ENCODE measurements around the gene STRC. TPM values are rescaled to one million over a fixed set of nuclear protein-coding genes. Genes with fewer than 3 reads are reported as not detected.
"Not testable (repeated sequence)": the region's sequence is repeated elsewhere in the genome, so short reads cannot be mapped to it uniquely, and the experiment has no call there.

The STRC gene
- total and polyA plus RNA-seq, 2 donors (not counting 3 experiments of a cell fraction or from before 2014, with no cell fraction given): 0.10 TPM; not detected in 1

- H4K20me1 ChIP-seq (replicated peaks; ENCODE audit: control insufficient read depth, extremely low read depth, insufficient read depth, low read length); H3K9me1 ChIP-seq (replicated peaks; ENCODE audit: control insufficient read depth, extremely low read depth, insufficient read depth, low read length); BruUV-seq (replicated peaks); DNase-seq (ENCODE audit: low read depth, low spot score); H3K79me2 ChIP-seq (ENCODE audit: control insufficient read depth, insufficient read depth, low read length); H3K4me2 ChIP-seq (ENCODE audit: insufficient read depth, low read length); H3K27me3 ChIP-seq (ENCODE audit: control insufficient read depth in 2 of 2, insufficient read depth in 2 of 2, low read length in 2 of 2); H3K4me1 ChIP-seq (ENCODE audit: control insufficient read depth, extremely low read depth, insufficient read depth, low read length); H3K27ac ChIP-seq (ENCODE audit: insufficient read depth, low read depth, low read length); FAIRE-seq; POLR2A ChIA-PET; intact Hi-C loops (cut with micrococcal nuclease); H3K9ac ChIP-seq (replicated peaks; ENCODE audit: extremely low read depth, insufficient read depth, low read length); H2AFZ ChIP-seq (ENCODE audit: low read depth, low read length); H3K36me3 ChIP-seq (ENCODE audit: control insufficient read depth in 2 of 2, extremely low read depth in 1 of 2, insufficient read depth in 2 of 2, low read length in 2 of 2); H3K4me3 ChIP-seq (replicated peaks in 1 of 3; ENCODE audit: insufficient read depth in 1 of 3, low read depth in 1 of 3, low read length in 3 of 3); dilution Hi-C loops (cut with MboI; ENCODE audit: extremely low pct_ligation_motif_present, low sequenced_read_pairs); H3K9me3 ChIP-seq (replicated peaks; ENCODE audit: control insufficient read depth, insufficient read depth, low read length); CTCF ChIA-PET: not testable (repeated sequence)
Observed at GRCh38 chr15:43566615-43567014, 52.0 kb downstream of the STRC start.

- BruUV-seq (replicated peaks); H3K9me3 ChIP-seq (replicated peaks; ENCODE audit: control insufficient read depth, insufficient read depth, low read length); POLR2A ChIA-PET; H3K4me1 ChIP-seq (ENCODE audit: control insufficient read depth, extremely low read depth, insufficient read depth, low read length); H3K27me3 ChIP-seq (ENCODE audit: control insufficient read depth in 2 of 2, insufficient read depth in 2 of 2, low read length in 2 of 2); intact Hi-C loops (cut with micrococcal nuclease); H3K9ac ChIP-seq (replicated peaks; ENCODE audit: extremely low read depth, insufficient read depth, low read length); FAIRE-seq; H3K4me3 ChIP-seq (replicated peaks in 1 of 3; ENCODE audit: insufficient read depth in 1 of 3, low read depth in 1 of 3, low read length in 3 of 3); H2AFZ ChIP-seq (ENCODE audit: low read depth, low read length); H3K9me1 ChIP-seq (replicated peaks; ENCODE audit: control insufficient read depth, extremely low read depth, insufficient read depth, low read length); H3K4me2 ChIP-seq (ENCODE audit: insufficient read depth, low read length); dilution Hi-C loops (cut with MboI; ENCODE audit: extremely low pct_ligation_motif_present, low sequenced_read_pairs); H3K79me2 ChIP-seq (ENCODE audit: control insufficient read depth, insufficient read depth, low read length); H3K27ac ChIP-seq (ENCODE audit: insufficient read depth, low read depth, low read length); H3K36me3 ChIP-seq (ENCODE audit: control insufficient read depth in 2 of 2, extremely low read depth in 1 of 2, insufficient read depth in 2 of 2, low read length in 2 of 2); DNase-seq (ENCODE audit: low read depth, low spot score); CTCF ChIA-PET; H4K20me1 ChIP-seq (replicated peaks; ENCODE audit: control insufficient read depth, extremely low read depth, insufficient read depth, low read length): not testable (repeated sequence)
Observed at GRCh38 chr15:43563793-43564192, 54.8 kb downstream of the STRC start.

GRCh38 chr15:43562753-43563152 lies 55.8 kb downstream of the STRC start:
- FAIRE-seq; H2AFZ ChIP-seq (ENCODE audit: low read depth, low read length); H3K27me3 ChIP-seq (ENCODE audit: control insufficient read depth in 2 of 2, insufficient read depth in 2 of 2, low read length in 2 of 2); H3K79me2 ChIP-seq (ENCODE audit: control insufficient read depth, insufficient read depth, low read length); DNase-seq (ENCODE audit: low read depth, low spot score); H3K4me1 ChIP-seq (ENCODE audit: control insufficient read depth, extremely low read depth, insufficient read depth, low read length); H3K36me3 ChIP-seq (ENCODE audit: control insufficient read depth in 2 of 2, extremely low read depth in 1 of 2, insufficient read depth in 2 of 2, low read length in 2 of 2); H3K4me3 ChIP-seq (replicated peaks in 1 of 3; ENCODE audit: insufficient read depth in 1 of 3, low read depth in 1 of 3, low read length in 3 of 3); H3K9me3 ChIP-seq (replicated peaks; ENCODE audit: control insufficient read depth, insufficient read depth, low read length); H4K20me1 ChIP-seq (replicated peaks; ENCODE audit: control insufficient read depth, extremely low read depth, insufficient read depth, low read length); CTCF ChIA-PET; BruUV-seq (replicated peaks); H3K27ac ChIP-seq (ENCODE audit: insufficient read depth, low read depth, low read length); POLR2A ChIA-PET; H3K9ac ChIP-seq (replicated peaks; ENCODE audit: extremely low read depth, insufficient read depth, low read length); H3K4me2 ChIP-seq (ENCODE audit: insufficient read depth, low read length); H3K9me1 ChIP-seq (replicated peaks; ENCODE audit: control insufficient read depth, extremely low read depth, insufficient read depth, low read length); intact Hi-C loops (cut with micrococcal nuclease); dilution Hi-C loops (cut with MboI; ENCODE audit: extremely low pct_ligation_motif_present, low sequenced_read_pairs): not testable (repeated sequence)

All from endothelial cell of umbilical vein (primary cell).